HL-60 (cell line): Measurements from ENCODE around the gene MAPK12.

Experiments
- DNase-seq, 2 experiments: peaks; one replicate each; pipeline ENCODE4 v3.0.0-alpha.2; 2010 to 2020; ENCODE audit warnings: low read depth in 1 of 2, low spot score in 1 of 2
- H3K27ac ChIP-seq: fragments of 250-450 bp; sonication (Bioruptor Pico); replicated peaks from 2 replicates; pipeline ENCODE4 v1.5.1; 2020; ENCODE audit warnings: mild to moderate bottlenecking, moderate library complexity
- H3K27me3 ChIP-seq: fragments of 250-450 bp; sonication (Bioruptor Pico); 2 replicates; pipeline ENCODE4 v1.5.1; 2021; ENCODE audit warnings: mild to moderate bottlenecking, moderate library complexity; ENCODE audit not compliant: insufficient read depth, poor library complexity, severe bottlenecking
- H3K4me3 ChIP-seq: replicated peaks from 2 replicates; pipeline ENCODE4 v1.5.1; 2011; ENCODE audit warnings: mild to moderate bottlenecking, control low read depth, low read length; ENCODE audit not compliant: insufficient read depth
- CTCF ChIP-seq: IDR thresholded peaks from one replicate; pipeline ENCODE4 v1.5.1; 2011; ENCODE audit warnings: low read length, control low read depth, inconsistent platforms; ENCODE audit not compliant: insufficient read depth
- GABPA ChIP-seq: IDR thresholded peaks from 2 replicates; pipeline ENCODE4 v1.6.1; 2012; ENCODE audit warnings: low read depth
- POLR2AphosphoS5 ChIP-seq: IDR thresholded peaks from 2 replicates; pipeline ENCODE4 v1.6.1; 2012; ENCODE audit warnings: low read depth
- REST ChIP-seq: IDR thresholded peaks from 2 replicates; pipeline ENCODE4 v1.6.1; 2012; ENCODE audit warnings: low read depth; ENCODE audit not compliant: insufficient replicate concordance
- SPI1 ChIP-seq: IDR thresholded peaks from 2 replicates; pipeline ENCODE4 v1.6.1; 2012; ENCODE audit warnings: low read depth, mild to moderate bottlenecking, borderline replicate concordance

The MAPK12 gene

GRCh38 chr22:50287731-50288130, 26.2 kb upstream of the MAPK12 start:
- H3K27me3 ChIP-seq = no peaks in the 10 kb centered on the region
- no peak for TF ChIP-seq POLR2AphosphoS5
- TF ChIP-seq SPI1 = no peak
- no peak for TF ChIP-seq REST
- TF ChIP-seq CTCF = no peak
- no peak for DNase-seq
- no peak overlapping the region for H3K4me3 ChIP-seq
- no peak overlapping the region for H3K27ac ChIP-seq

- no peak for DNase-seq
- TF ChIP-seq GABPA (no peak), REST (no peak), POLR2AphosphoS5 (no peak), CTCF (no peak), SPI1 (no peak)
- no peak overlapping the region for H3K4me3 ChIP-seq
- no peak overlapping the region for H3K27ac ChIP-seq
- H3K27me3 ChIP-seq = no peaks in the 10 kb centered on the region
Measured at GRCh38 chr22:50286701-50287318, 25.3 kb upstream of the MAPK12 start.

GRCh38 chr22:50286275-50286674, 24.8 kb upstream of the MAPK12 start:
- DNase-seq = no peak
- H3K4me3 ChIP-seq = no peak overlapping the region
- TF ChIP-seq CTCF (no peak), POLR2AphosphoS5 (no peak)
- no peak overlapping the region for H3K27ac ChIP-seq
- no peaks in the 10 kb centered on the region for H3K27me3 ChIP-seq

GRCh38 chr22:50285568-50286229, 24.2 kb upstream of the MAPK12 start:
- TF ChIP-seq GABPA (no peak), CTCF (no peak), REST (no peak), POLR2AphosphoS5 (no peak), SPI1 (no peak)
- DNase-seq = no peak
- no peak overlapping the region for H3K4me3 ChIP-seq
- H3K27me3 ChIP-seq = no peaks in the 10 kb centered on the region
- no peak overlapping the region for H3K27ac ChIP-seq
